Astrocyte (in vitro differentiated cells and primary cell): ENCODE measurements around the gene PHYKPL. TPM values are rescaled to one million over a fixed set of nuclear protein-coding genes. Genes with fewer than 3 reads are reported as not detected.
A peak's percentile ranks its signal among the peaks of the same experiment; 100 is the strongest.

Experiments used
- DNase-seq: peaks from one replicate; pipeline ENCODE4 v3.0.0-alpha.2; 2010; ENCODE audit warnings: low read depth
- FAIRE-seq: peaks from 2 replicates; lab custom pipeline; 2011; peaks lifted over from hg19 to GRCh38; lab: Jason Lieb, UNC
- H2AFZ ChIP-seq: 2 replicates; pipeline ENCODE4 v1.6.0; 2012; ENCODE audit warnings: low read depth, low read length, inconsistent platforms
- H3K27ac ChIP-seq: 2 replicates; pipeline ENCODE4 v1.5.1; 2011; ENCODE audit warnings: low read depth, low read length, inconsistent platforms
- H3K27me3 ChIP-seq: 2 replicates; pipeline ENCODE4 v1.6.0; 2011; ENCODE audit warnings: low read length, inconsistent platforms; ENCODE audit not compliant: insufficient read depth
- H3K36me3 ChIP-seq: 2 replicates; pipeline ENCODE4 v1.5.1; 2011; ENCODE audit warnings: low read length, inconsistent platforms; ENCODE audit not compliant: insufficient read depth
- H3K4me1 ChIP-seq: 2 replicates; pipeline ENCODE4 v1.5.1; 2011; ENCODE audit warnings: low read length, inconsistent platforms; ENCODE audit not compliant: insufficient read depth
- H3K4me2 ChIP-seq: 2 replicates; pipeline ENCODE4 v1.6.0; 2012; ENCODE audit warnings: low read length, inconsistent platforms
- H3K4me3 ChIP-seq: 2 replicates; pipeline ENCODE4 v1.5.1; 2011; ENCODE audit warnings: low read depth, mild to moderate bottlenecking, low read length, inconsistent platforms; ENCODE audit not compliant: insufficient read depth
- H3K79me2 ChIP-seq: 2 replicates; pipeline ENCODE4 v1.6.0; 2012; ENCODE audit warnings: mild to moderate bottlenecking, low read length, inconsistent platforms; ENCODE audit not compliant: insufficient read depth
- H3K9ac ChIP-seq: 2 replicates; pipeline ENCODE4 v1.6.0; 2012; ENCODE audit warnings: mild to moderate bottlenecking, low read length, inconsistent platforms
- H3K9me3 ChIP-seq: 2 replicates; pipeline ENCODE4 v1.5.1; 2012; ENCODE audit warnings: low read depth, mild to moderate bottlenecking, low read length, inconsistent platforms; ENCODE audit not compliant: insufficient read depth
- H4K20me1 ChIP-seq: 2 replicates; pipeline ENCODE4 v1.6.0; 2012; ENCODE audit warnings: low read length, inconsistent platforms; ENCODE audit not compliant: insufficient read depth
- H3K27ac Mint-ChIP-seq: one replicate; pipeline ENCODE4 v1.8.0; 2021; ENCODE audit warnings: mild to moderate bottlenecking, mixed read lengths; ENCODE audit not compliant: unreplicated experiment
- H3K27me3 Mint-ChIP-seq: one replicate; pipeline ENCODE4 v1.8.0; 2021; ENCODE audit warnings: low read depth, mixed read lengths; ENCODE audit not compliant: unreplicated experiment
- H3K36me3 Mint-ChIP-seq: one replicate; pipeline ENCODE4 v1.8.0; 2021; ENCODE audit warnings: low read depth, mixed read lengths; ENCODE audit not compliant: unreplicated experiment
- H3K4me1 Mint-ChIP-seq: one replicate; pipeline ENCODE4 v1.8.0; 2021; ENCODE audit warnings: low read depth, mixed read lengths; ENCODE audit not compliant: unreplicated experiment
- H3K4me3 Mint-ChIP-seq: one replicate; pipeline ENCODE4 v1.8.0; 2021; ENCODE audit warnings: mild to moderate bottlenecking, moderate library complexity, mixed read lengths; ENCODE audit not compliant: unreplicated experiment
- H3K9me3 Mint-ChIP-seq: one replicate; pipeline ENCODE4 v1.8.0; 2021; ENCODE audit warnings: mild to moderate bottlenecking, mixed read lengths; ENCODE audit not compliant: unreplicated experiment
- EZH2 ChIP-seq: IDR thresholded peaks from 2 replicates; pipeline ENCODE4 v1.6.1; 2012; ENCODE audit warnings: mild to moderate bottlenecking, low read length, inconsistent platforms; ENCODE audit not compliant: insufficient read depth
- total RNA-seq: library from RNA; stranded (reverse); gene quantifications from 2 replicates; pipeline ENCODE4 v1.2.1, GENCODE V29; 2021
- TF ChIP-seq, protein P1 (sequence below): IDR thresholded peaks from 2 replicates; pipeline ENCODE4 v1.5.1; 2011; ENCODE audit warnings: low read depth, mild to moderate bottlenecking, inconsistent platforms, low read length, moderate library complexity; ENCODE audit not compliant: insufficient read depth

PHYKPL gene
- total RNA-seq, 1 donor from 2014 or later = 26.5 TPM

DNA sequence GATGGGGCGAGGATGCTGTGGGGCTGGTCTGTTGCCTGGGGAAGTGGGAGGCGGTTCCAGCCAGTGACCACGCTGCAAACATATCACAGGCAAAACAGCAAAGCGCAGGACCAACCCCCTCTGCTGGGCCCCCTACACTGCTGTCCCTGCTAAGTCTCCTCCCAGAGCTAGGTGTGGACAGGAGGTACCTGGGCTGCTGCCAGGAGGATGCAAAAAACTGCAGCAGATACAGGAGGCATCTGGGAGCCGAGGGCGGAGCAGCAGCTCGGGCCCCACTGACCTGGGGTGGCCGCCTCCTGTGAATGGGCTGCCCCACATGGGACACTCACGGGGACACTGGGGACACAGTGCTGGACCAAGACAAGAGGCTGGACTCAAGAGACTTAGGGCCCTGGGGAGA lies 48.0 kb upstream of the PHYKPL start:
- peaks cover 6% of the 10 kb centered on the region for H3K36me3 Mint-ChIP-seq
- no peak overlapping the region for H3K27ac ChIP-seq
- H3K4me1 Mint-ChIP-seq = no peaks in the 10 kb centered on the region
- peaks cover 58% of the 10 kb centered on the region for H3K27me3 Mint-ChIP-seq
- no peaks in the 10 kb centered on the region for H3K79me2 ChIP-seq
- no peak overlapping the region for H2AFZ ChIP-seq
- DNase-seq (no peak), FAIRE-seq (no peak)
- no peaks in the 10 kb centered on the region for H3K4me1 ChIP-seq
- H3K9ac ChIP-seq = no peak overlapping the region
- H3K9me3 ChIP-seq = peaks cover 6% of the 10 kb centered on the region
- no peaks in the 10 kb centered on the region for H3K27me3 ChIP-seq
- TF ChIP-seq, protein P1, sequence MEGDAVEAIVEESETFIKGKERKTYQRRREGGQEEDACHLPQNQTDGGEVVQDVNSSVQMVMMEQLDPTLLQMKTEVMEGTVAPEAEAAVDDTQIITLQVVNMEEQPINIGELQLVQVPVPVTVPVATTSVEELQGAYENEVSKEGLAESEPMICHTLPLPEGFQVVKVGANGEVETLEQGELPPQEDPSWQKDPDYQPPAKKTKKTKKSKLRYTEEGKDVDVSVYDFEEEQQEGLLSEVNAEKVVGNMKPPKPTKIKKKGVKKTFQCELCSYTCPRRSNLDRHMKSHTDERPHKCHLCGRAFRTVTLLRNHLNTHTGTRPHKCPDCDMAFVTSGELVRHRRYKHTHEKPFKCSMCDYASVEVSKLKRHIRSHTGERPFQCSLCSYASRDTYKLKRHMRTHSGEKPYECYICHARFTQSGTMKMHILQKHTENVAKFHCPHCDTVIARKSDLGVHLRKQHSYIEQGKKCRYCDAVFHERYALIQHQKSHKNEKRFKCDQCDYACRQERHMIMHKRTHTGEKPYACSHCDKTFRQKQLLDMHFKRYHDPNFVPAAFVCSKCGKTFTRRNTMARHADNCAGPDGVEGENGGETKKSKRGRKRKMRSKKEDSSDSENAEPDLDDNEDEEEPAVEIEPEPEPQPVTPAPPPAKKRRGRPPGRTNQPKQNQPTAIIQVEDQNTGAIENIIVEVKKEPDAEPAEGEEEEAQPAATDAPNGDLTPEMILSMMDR = no peak
- no peak for TF ChIP-seq EZH2
- no peak overlapping the region for H3K4me3 Mint-ChIP-seq
- H3K9me3 Mint-ChIP-seq = peaks cover 3% of the 10 kb centered on the region
- no peak overlapping the region for H3K4me3 ChIP-seq
- H3K36me3 ChIP-seq = no peaks in the 10 kb centered on the region
- no peaks in the 10 kb centered on the region for H4K20me1 ChIP-seq
- H3K4me2 ChIP-seq = no peak overlapping the region
- no peak overlapping the region for H3K27ac Mint-ChIP-seq

DNA sequence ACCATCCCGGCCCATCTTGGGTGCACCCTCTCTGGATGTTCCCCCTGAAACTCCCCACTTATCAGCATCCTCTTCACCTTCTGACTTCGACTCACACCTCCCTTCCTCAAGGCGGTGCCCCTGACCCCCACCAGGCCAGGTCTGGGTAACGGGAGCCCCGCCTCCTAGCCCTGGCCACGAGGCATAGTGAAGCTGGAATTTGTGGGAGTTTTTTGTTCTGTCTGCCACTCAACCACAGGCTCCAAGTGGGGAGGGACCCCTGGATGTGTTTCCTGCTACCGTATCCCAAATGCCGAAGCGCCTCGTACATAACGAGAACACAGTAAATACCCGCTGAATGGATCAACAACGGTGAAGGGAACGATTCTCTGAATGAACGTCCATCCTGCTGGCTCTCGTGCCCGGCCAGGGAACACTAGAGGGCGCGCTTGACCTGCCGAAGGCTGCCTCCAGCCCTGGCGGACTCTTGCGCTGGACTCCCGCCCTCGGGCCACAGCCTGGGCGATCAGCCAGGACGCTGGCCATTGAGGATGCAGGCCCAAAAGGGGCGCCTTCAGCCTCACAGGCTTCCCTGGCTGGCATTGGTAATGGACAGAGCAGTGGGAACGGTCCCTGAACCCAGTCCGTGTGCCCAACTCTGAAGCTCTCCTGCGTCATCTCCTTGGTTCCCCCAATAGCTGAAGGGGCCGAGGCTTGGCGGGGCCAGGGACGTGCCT lies 47.3 kb upstream of the PHYKPL start:
- peak; percentile 23 for DNase-seq
- TF ChIP-seq, protein P1 = peak; percentile 75
- TF ChIP-seq EZH2 = no peak
- Histone ChIP-seq H3K9ac (no peak overlapping the region), H3K27ac (no peak overlapping the region), H3K4me2 (peak overlapping the region; percentile 25), H3K9me3 (peaks cover 11% of the 10 kb centered on the region), H3K4me3 (no peak overlapping the region), H2AFZ (peak overlapping the region; percentile 36), H4K20me1 (no peaks in the 10 kb centered on the region), H3K36me3 (no peaks in the 10 kb centered on the region), H3K79me2 (no peaks in the 10 kb centered on the region), H3K27me3 (no peaks in the 10 kb centered on the region), H3K4me1 (no peaks in the 10 kb centered on the region)
- no peak overlapping the region for H3K4me3 Mint-ChIP-seq
- H3K27ac Mint-ChIP-seq = no peak overlapping the region
- no peaks in the 10 kb centered on the region for H3K4me1 Mint-ChIP-seq
- peaks cover 61% of the 10 kb centered on the region for H3K27me3 Mint-ChIP-seq
- peaks cover 4% of the 10 kb centered on the region for H3K9me3 Mint-ChIP-seq
- no peak for FAIRE-seq
- H3K36me3 Mint-ChIP-seq = peaks cover 7% of the 10 kb centered on the region
